ENCODE data around the gene INPP5E. TPM values are rescaled to one million over a fixed set of nuclear protein-coding genes. Genes with fewer than 3 reads are reported as not detected.

INPP5E gene
- polyA plus RNA-seq, 4 donors, result 5.7 to 9.6 (median 7.3) TPM

- no peak overlapping the region for H3K27ac ChIP-seq (ENCODE audit: low read depth in 1 of 3, low read length in 2 of 3)
- DNase-seq (no peak), FAIRE-seq (no peak)
- 85 to 92% (median 89%) methylated on average over 9 of the region's 9 CpGs for WGBS, 3 donors
- H3K4me3 ChIP-seq (ENCODE audit: low read depth in 1 of 3, low read length in 3 of 3), result no peak overlapping the region
- H3K9me3 ChIP-seq (ENCODE audit: control insufficient read depth in 2 of 2, insufficient read depth in 1 of 2, low read depth in 1 of 2, low read length in 1 of 2), result no peaks in the 10 kb centered on the region
- no peaks in the 10 kb centered on the region for H3K27me3 ChIP-seq (ENCODE audit: control insufficient read depth in 3 of 3, insufficient read depth in 3 of 3, low read length in 3 of 3)
- peaks cover 36 to 85% (median 43%) of the 10 kb centered on the region in 3 donors for H3K36me3 ChIP-seq (ENCODE audit: control insufficient read depth in 3 of 3, insufficient read depth in 2 of 3, low read depth in 1 of 3, low read length in 3 of 3)
- H3K4me1 ChIP-seq (ENCODE audit: control insufficient read depth in 3 of 3, insufficient read depth in 2 of 3, low read depth in 1 of 3, low read length in 2 of 3), result no peaks in the 10 kb centered on the region
Observed at GRCh38 chr9:136456258-136456657, 16.6 kb upstream of the INPP5E start.

GRCh38 chr9:136455043-136456002, 15.7 kb upstream of the INPP5E start:
- no peak for FAIRE-seq
- WGBS, 3 donors, result 94 to 95% (median 94%) methylated on average over 37 to 43 of the region's 43 CpGs
- Histone ChIP-seq H3K4me1 (ENCODE audit: control insufficient read depth in 3 of 3, insufficient read depth in 2 of 3, low read depth in 1 of 3, low read length in 2 of 3) (no peaks in the 10 kb centered on the region), H3K4me3 (ENCODE audit: low read depth in 1 of 3, low read length in 3 of 3) (no peak overlapping the region), H3K36me3 (ENCODE audit: control insufficient read depth in 3 of 3, insufficient read depth in 2 of 3, low read depth in 1 of 3, low read length in 3 of 3) (peaks cover 41 to 85% (median 42%) of the 10 kb centered on the region in 3 donors), H3K27me3 (ENCODE audit: control insufficient read depth in 3 of 3, insufficient read depth in 3 of 3, low read length in 3 of 3) (no peaks in the 10 kb centered on the region), H3K9me3 (ENCODE audit: control insufficient read depth in 2 of 2, insufficient read depth in 1 of 2, low read depth in 1 of 2, low read length in 1 of 2) (no peaks in the 10 kb centered on the region), H3K27ac (ENCODE audit: low read depth in 1 of 3, low read length in 2 of 3) (no peak overlapping the region)
- DNase-seq, result no peak

- Histone ChIP-seq H3K4me3 (ENCODE audit: low read depth in 1 of 3, low read length in 3 of 3) (no peak overlapping the region), H3K36me3 (ENCODE audit: control insufficient read depth in 3 of 3, insufficient read depth in 2 of 3, low read depth in 1 of 3, low read length in 3 of 3) (peaks cover 34 to 86% (median 41%) of the 10 kb centered on the region in 3 donors), H3K4me1 (ENCODE audit: control insufficient read depth in 3 of 3, insufficient read depth in 2 of 3, low read depth in 1 of 3, low read length in 2 of 3) (no peaks in the 10 kb centered on the region), H3K9me3 (ENCODE audit: control insufficient read depth in 2 of 2, insufficient read depth in 1 of 2, low read depth in 1 of 2, low read length in 1 of 2) (no peaks in the 10 kb centered on the region), H3K27me3 (ENCODE audit: control insufficient read depth in 3 of 3, insufficient read depth in 3 of 3, low read length in 3 of 3) (no peaks in the 10 kb centered on the region), H3K27ac (ENCODE audit: low read depth in 1 of 3, low read length in 2 of 3) (no peak overlapping the region)
- FAIRE-seq (no peak), DNase-seq (no peak)
- 93 to 95% (median 93%) methylated on average over 25 of the region's 25 CpGs for WGBS, 3 donors
Observed at GRCh38 chr9:136454026-136454796, 14.6 kb upstream of the INPP5E start.

- Histone ChIP-seq H3K27ac (ENCODE audit: low read depth in 1 of 3, low read length in 2 of 3) (no peak overlapping the region), H3K36me3 (ENCODE audit: control insufficient read depth in 3 of 3, insufficient read depth in 2 of 3, low read depth in 1 of 3, low read length in 3 of 3) (peaks cover 30 to 87% (median 38%) of the 10 kb centered on the region in 3 donors), H3K4me1 (ENCODE audit: control insufficient read depth in 3 of 3, insufficient read depth in 2 of 3, low read depth in 1 of 3, low read length in 2 of 3) (no peaks in the 10 kb centered on the region), H3K4me3 (ENCODE audit: low read depth in 1 of 3, low read length in 3 of 3) (no peak overlapping the region), H3K27me3 (ENCODE audit: control insufficient read depth in 3 of 3, insufficient read depth in 3 of 3, low read length in 3 of 3) (no peaks in the 10 kb centered on the region), H3K9me3 (ENCODE audit: control insufficient read depth in 2 of 2, insufficient read depth in 1 of 2, low read depth in 1 of 2, low read length in 1 of 2) (no peaks in the 10 kb centered on the region)
- DNase-seq (no peak), FAIRE-seq (no peak)
- 93 to 95% (median 94%) methylated on average over 11 of the region's 11 CpGs for WGBS, 3 donors
Observed at GRCh38 chr9:136453326-136453725, 13.7 kb upstream of the INPP5E start.

- Histone ChIP-seq H3K27me3 (ENCODE audit: control insufficient read depth in 3 of 3, insufficient read depth in 3 of 3, low read length in 3 of 3) (no peaks in the 10 kb centered on the region), H3K9me3 (ENCODE audit: control insufficient read depth in 2 of 2, insufficient read depth in 1 of 2, low read depth in 1 of 2, low read length in 1 of 2) (no peaks in the 10 kb centered on the region), H3K4me1 (ENCODE audit: control insufficient read depth in 3 of 3, insufficient read depth in 2 of 3, low read depth in 1 of 3, low read length in 2 of 3) (no peaks in the 10 kb centered on the region), H3K4me3 (ENCODE audit: low read depth in 1 of 3, low read length in 3 of 3) (no peak overlapping the region), H3K36me3 (ENCODE audit: control insufficient read depth in 3 of 3, insufficient read depth in 2 of 3, low read depth in 1 of 3, low read length in 3 of 3) (peaks cover 21 to 85% (median 37%) of the 10 kb centered on the region in 3 donors), H3K27ac (ENCODE audit: low read depth in 1 of 3, low read length in 2 of 3) (no peak overlapping the region)
- DNase-seq (no peak), FAIRE-seq (no peak)
- 92 to 96% (median 95%) methylated on average over 26 of the region's 26 CpGs for WGBS, 3 donors
Observed at GRCh38 chr9:136451221-136451877, 11.7 kb upstream of the INPP5E start.

- no peaks in the 10 kb centered on the region for H3K27me3 ChIP-seq (ENCODE audit: control insufficient read depth in 3 of 3, insufficient read depth in 3 of 3, low read length in 3 of 3)
- H3K27ac ChIP-seq (ENCODE audit: low read depth in 1 of 3, low read length in 2 of 3), result no peak overlapping the region
- FAIRE-seq (no peak), DNase-seq (no peak)
- H3K36me3 ChIP-seq (ENCODE audit: control insufficient read depth in 3 of 3, insufficient read depth in 2 of 3, low read depth in 1 of 3, low read length in 3 of 3), result peaks cover 9 to 84% (median 30%) of the 10 kb centered on the region in 3 donors
- H3K4me1 ChIP-seq (ENCODE audit: control insufficient read depth in 3 of 3, insufficient read depth in 2 of 3, low read depth in 1 of 3, low read length in 2 of 3), result no peaks in the 10 kb centered on the region
- 88 to 93% (median 90%) methylated on average over 3 of the region's 3 CpGs for WGBS, 3 donors
- no peaks in the 10 kb centered on the region for H3K9me3 ChIP-seq (ENCODE audit: control insufficient read depth in 2 of 2, insufficient read depth in 1 of 2, low read depth in 1 of 2, low read length in 1 of 2)
- no peak overlapping the region for H3K4me3 ChIP-seq (ENCODE audit: low read depth in 1 of 3, low read length in 3 of 3)
Observed at GRCh38 chr9:136448655-136449054, 9.0 kb upstream of the INPP5E start.

- Histone ChIP-seq H3K36me3 (ENCODE audit: control insufficient read depth in 3 of 3, insufficient read depth in 2 of 3, low read depth in 1 of 3, low read length in 3 of 3) (peaks cover 9 to 93% (median 31%) of the 10 kb centered on the region in 3 donors), H3K27ac (ENCODE audit: low read depth in 1 of 3, low read length in 2 of 3) (no peak overlapping the region), H3K4me3 (ENCODE audit: low read depth in 1 of 3, low read length in 3 of 3) (no peak overlapping the region), H3K27me3 (ENCODE audit: control insufficient read depth in 3 of 3, insufficient read depth in 3 of 3, low read length in 3 of 3) (no peaks in the 10 kb centered on the region), H3K9me3 (ENCODE audit: control insufficient read depth in 2 of 2, insufficient read depth in 1 of 2, low read depth in 1 of 2, low read length in 1 of 2) (no peaks in the 10 kb centered on the region), H3K4me1 (ENCODE audit: control insufficient read depth in 3 of 3, insufficient read depth in 2 of 3, low read depth in 1 of 3, low read length in 2 of 3) (no peaks in the 10 kb centered on the region)
- WGBS, 3 donors, result 93 to 95% (median 94%) methylated on average over 27 of the region's 27 CpGs
- FAIRE-seq (no peak), DNase-seq (no peak)
Observed at GRCh38 chr9:136447173-136447778, 7.6 kb upstream of the INPP5E start.

GRCh38 chr9:136445799-136446198, 6.2 kb upstream of the INPP5E start:
- Histone ChIP-seq H3K36me3 (ENCODE audit: control insufficient read depth in 3 of 3, insufficient read depth in 2 of 3, low read depth in 1 of 3, low read length in 3 of 3) (peaks cover 7 to 96% (median 31%) of the 10 kb centered on the region in 3 donors), H3K27me3 (ENCODE audit: control insufficient read depth in 3 of 3, insufficient read depth in 3 of 3, low read length in 3 of 3) (no peaks in the 10 kb centered on the region), H3K9me3 (ENCODE audit: control insufficient read depth in 2 of 2, insufficient read depth in 1 of 2, low read depth in 1 of 2, low read length in 1 of 2) (no peaks in the 10 kb centered on the region), H3K4me3 (ENCODE audit: low read depth in 1 of 3, low read length in 3 of 3) (no peak overlapping the region), H3K4me1 (ENCODE audit: control insufficient read depth in 3 of 3, insufficient read depth in 2 of 3, low read depth in 1 of 3, low read length in 2 of 3) (no peaks in the 10 kb centered on the region), H3K27ac (ENCODE audit: low read depth in 1 of 3, low read length in 2 of 3) (no peak overlapping the region)
- 89 to 96% (median 90%) methylated on average over 7 of the region's 7 CpGs for whole genome bisulfite sequencing, 3 donors
- FAIRE-seq (no peak), DNase-seq (no peak)

Measured in small intestine (tissue), 7 donors.